GM18909 (cell line): Measurements from ENCODE around the gene IL11RA.

Experiments
- ATAC-seq: cut with Tn5 transposase; IDR thresholded peaks from one replicate; pipeline ENCODE4 v1.9.1; 2021; ENCODE audit warnings: mild to moderate bottlenecking; ENCODE audit not compliant: unreplicated experiment, poor library complexity

Gene IL11RA

DNA sequence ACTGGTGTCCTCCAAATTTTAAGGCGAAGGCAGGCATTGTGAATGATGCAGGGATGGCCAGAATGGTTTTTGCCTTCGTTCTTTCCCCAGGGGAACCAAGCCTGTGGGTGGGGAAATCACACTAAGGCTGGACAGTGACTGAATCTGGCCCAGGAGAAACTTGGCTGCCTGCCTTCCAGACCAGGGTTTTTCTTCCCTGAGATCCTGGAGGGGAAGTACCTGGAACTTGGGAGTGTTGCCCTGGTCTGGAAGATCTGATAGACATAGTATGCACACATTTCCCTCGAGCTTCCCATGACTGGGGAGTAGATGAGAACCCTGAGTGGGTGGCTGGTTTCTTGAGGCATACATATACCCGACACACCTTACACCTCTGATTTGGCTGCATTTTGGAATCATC lies 664 bp upstream of the IL11RA start:
- ATAC-seq, result no peak

DNA sequence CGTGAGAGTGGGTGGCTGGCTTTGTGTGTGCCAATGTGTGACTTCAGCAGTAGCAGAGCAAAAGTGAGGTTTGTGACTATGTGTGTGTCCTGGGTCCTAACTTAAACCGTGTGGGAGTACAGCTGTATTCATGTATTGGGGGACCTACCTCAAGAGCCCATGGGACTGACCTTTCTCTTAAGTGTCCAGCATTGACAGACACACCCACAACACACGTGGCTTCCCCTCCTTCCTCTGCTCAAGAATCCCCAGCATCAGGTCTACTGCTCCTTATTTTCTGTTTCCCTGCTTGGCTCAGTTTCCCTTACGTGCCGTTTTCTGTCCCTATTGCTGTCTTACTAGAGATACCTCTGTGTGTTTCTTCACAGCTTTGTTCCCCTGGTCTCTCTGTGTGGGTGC lies 616 bp downstream of the IL11RA start:
- ATAC-seq, result no peak

- no peak for ATAC-seq
Measured at GRCh38 chr9:34653151-34654072, 1.4 kb downstream of the IL11RA start.

DNA sequence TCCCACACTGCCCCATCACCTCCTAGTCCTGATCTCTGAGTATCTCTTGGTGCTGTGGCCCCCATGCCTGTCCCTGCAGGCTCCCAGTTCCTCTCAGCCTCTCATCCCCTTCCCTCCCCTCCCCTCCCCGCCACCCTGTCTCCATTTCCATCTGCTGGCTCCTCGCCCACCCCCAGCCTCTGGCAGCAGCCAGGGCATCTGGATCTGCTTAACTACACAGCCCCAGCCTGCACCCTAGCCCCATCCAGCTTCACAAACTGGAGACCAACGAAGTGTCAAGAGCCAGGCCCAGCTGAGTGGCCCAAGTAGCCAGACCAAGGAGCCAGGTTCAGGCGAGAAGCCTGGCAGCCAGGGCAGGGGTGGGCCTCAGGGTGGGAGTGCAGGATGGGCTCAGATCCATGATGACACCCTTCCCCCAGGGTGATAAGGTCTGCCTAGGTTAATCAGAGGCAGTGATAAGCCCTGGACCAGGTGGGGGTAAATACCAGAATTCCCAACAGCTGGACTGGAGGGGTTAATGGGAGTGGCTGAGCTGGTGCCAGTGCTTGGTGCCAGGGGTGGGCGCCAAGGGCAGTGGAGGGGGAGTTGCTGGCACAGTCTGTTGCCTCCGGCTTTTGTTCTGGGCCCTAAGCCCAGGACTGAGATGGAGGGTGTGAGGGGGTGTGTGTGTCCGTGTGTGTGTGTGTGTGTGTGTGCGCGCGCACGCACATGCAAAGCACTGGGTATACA lies 2.5 kb downstream of the IL11RA start:
- ATAC-seq, result no peak

GRCh38 chr9:34655394-34655793 lies 3.4 kb downstream of the IL11RA start:
- no peak for ATAC-seq

DNA sequence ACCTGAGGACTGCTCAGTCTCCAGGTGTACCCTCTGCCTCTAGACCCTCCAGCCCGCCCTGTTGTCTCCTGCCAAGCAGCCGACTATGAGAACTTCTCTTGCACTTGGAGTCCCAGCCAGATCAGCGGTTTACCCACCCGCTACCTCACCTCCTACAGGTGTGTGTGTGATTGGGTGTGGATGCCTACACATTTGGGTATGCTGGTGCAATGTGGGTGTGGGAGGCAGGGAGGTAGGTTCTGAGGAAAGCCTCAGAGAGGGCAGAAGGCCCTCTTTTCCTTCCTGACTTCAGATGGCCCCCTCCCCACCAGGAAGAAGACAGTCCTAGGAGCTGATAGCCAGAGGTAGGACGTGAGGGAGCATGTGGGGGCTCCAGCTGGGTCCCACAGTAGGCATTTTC lies 5.0 kb downstream of the IL11RA start:
- ATAC-seq, result no peak

- no peak for ATAC-seq
Measured at GRCh38 chr9:34658461-34658860, 6.5 kb downstream of the IL11RA start.

GRCh38 chr9:34659592-34660253 lies 7.7 kb downstream of the IL11RA start:
- no peak for ATAC-seq

GRCh38 chr9:34662526-34663302 lies 10.7 kb downstream of the IL11RA start, which contains the start of gene CCL27:
CCL27 (minus strand) TSS chr9:34662657; CDS start chr9:34662633, 24 bp downstream.
- ATAC-seq, result no peak

GRCh38 chr9:34663303-34663605 lies 11.3 kb downstream of the IL11RA start:
- no peak for ATAC-seq

DNA sequence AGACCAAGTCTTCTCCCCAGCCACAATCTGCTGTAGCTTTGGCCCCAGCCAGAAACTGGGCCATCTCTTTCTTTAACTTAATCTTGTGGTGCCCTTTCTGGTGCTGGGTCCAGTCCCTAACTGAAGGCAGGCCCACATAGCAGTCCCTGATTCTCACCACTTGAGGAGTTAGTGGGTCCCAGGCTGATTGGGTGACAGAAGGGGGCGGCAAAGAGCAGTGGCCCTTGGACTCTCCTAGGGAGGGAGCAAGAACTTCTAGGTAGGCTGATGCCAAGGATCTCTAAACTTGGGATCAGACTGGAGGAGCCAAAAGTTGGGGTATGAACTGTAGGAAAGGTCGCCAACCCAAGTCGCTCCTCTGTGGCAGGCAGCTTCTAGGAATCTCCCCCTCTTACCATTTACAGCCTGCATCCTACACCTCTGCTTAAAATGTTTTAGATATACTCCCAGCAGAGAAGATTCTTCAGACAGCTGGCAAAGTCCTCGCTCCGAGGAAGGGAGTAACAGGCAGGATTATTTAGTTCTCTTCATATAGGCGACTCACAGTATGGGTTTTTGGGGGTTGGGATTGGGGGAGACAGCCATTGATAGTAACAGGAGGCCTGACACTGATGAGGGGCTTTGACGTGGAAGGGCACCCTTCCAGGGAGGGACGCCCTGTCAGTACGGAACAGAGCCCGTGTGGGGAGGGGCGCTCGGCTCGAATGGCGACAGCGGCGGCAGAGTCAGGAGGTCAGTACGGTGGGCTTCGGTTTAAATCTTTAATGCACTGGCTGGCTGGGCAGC lies 12.5 kb downstream of the IL11RA start:
- ATAC-seq, result peak; percentile 67

DNA sequence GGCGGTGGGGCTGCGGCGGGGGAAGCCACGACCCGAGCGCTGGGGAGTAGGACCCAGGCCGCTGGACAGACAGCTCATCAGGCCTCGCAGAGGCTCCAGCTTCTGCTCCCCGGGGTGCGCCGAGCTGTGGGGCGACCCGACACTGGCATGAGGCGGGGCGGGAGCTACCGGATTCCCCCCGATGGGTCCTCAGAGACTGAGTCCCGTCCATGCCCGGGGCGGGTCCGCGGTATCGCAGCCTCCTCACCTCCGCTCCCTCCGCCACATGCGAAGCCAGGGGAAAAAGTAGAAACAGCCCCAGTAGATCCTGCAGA lies 13.0 kb downstream of the IL11RA start:
- ATAC-seq, result peak; percentile 33

DNA sequence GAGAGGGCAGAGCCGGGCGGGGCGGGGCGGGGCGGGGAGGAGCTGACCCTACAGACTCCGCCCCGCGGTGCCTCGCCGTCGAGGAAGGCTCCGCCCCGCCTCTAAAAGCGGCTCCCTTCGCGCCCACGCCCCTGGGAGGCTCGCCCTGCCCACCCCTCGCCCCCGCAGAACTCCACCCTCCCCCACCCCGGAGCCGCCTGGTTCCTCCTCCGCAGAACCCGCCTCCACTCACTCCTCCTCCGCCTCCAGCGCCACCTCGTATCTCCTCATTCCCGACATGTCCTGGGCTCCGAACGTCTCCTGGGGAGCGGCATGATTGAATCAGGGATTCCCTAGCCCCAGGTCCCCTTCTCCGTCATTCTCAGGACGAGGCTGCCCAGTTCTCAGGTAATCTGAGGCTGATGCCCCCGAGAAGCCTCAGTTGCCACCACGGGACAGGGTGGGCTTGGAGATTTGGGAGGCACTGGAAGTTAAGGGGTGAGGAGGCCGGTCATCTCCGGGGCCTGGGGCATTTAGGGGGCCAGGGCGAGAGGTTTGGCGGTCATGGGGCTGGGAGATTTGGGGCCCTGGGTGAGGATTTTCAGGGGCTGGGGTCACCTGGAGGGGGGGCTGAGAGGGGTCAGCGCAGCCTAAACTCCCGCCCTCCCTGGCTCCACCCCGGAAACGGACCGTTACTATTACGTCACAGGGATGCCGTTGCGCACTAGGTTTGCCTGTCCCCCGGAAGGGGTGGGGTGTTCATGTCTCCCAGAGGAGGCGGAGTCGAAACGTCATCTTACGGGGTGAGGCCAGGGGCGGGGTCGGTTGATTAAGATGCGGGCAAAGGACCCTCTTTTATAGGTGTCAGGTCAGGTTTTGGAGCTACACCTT lies 13.6 kb downstream of the IL11RA start:
- peak; percentile 66 for ATAC-seq

GRCh38 chr9:34669809-34670562 lies 18.0 kb downstream of the IL11RA start:
- no peak for ATAC-seq

DNA sequence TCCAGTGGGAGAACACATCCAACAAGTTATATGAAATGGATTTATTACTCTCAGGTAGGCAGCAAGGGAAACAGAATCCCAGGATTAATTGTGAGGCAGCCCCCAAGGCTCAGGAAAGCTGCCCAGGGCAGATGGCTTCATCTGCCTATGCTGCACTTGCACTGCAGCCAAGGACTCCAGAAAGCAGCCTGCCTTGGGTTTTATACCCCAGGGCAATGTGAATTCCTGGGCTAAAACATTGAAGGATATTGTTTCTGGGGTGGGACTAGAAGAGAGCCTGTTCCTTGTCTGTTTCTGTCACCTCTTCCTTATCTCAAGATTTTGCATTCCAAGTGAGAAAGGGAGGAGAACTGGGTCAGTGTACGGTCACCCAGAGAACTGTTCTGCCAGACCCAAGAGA lies 19.3 kb downstream of the IL11RA start:
- ATAC-seq, result no peak

GRCh38 chr9:34674440-34674839 lies 22.5 kb downstream of the IL11RA start:
- ATAC-seq, result no peak

DNA sequence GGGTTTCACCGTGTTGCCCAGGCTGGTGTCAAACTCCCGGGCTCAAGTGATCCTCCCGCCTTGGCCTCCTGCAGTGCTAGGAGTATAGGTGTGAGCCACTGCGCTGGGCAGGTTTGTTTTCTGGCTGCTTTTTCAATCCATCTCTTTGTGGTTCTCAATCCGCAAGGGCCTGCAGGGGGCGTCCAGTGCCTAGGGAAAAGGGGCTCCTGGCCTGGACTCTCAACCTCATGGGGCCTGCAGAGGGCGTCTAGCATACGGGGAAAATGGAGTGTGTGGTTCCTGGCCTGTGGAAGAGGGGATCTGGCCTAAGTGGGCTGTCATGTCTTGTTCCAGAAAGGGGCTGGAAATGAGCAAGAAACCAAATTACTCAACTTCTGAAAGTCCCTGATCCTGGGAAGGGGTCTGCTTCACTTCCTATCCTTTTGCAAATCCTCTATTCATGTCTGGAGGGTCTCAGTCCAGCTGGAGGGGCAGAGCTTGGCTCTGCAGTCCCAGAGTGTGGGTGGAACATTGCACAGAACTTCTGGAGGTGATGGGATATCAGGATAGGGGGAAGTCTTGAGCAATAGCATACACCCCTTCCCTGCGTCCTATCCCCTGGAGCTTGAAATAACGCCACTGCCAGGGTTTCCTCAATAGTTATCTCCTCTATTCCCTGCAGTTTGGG lies 23.2 kb downstream of the IL11RA start:
- ATAC-seq, result peak; percentile 40

DNA sequence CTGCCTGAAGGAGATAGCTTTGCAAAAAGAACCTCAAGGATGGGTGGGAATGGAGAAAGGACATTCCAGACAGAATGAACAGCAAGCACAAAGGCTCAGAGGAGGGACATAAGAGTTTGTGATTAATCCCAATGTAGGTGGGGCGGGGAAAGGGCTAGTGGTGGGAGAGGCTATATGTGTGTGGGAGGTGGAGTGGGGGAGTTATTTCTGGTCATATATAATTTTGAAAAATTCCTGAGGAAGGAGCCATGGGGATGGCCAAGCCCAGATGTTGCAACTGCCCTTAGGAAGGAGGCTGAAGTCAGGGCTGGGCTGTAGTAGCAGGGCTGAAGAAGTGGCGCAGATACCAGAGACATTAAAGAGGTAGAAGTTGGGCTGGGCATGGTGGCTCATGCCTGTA lies 23.9 kb downstream of the IL11RA start:
- no peak for ATAC-seq
